H1 (cell line): Measurements from ENCODE around the gene CCDC28A. TPM values are rescaled to one million over a fixed set of nuclear protein-coding genes. Genes with fewer than 3 reads are reported as not detected.

Source experiments
- CTCF ChIA-PET: fragments of 300-600 bp; sonication (Branson Sonifier 250); formaldehyde crosslinking; loops from one replicate; lab custom pipeline; 2021; ENCODE audit not compliant: partially characterized antibody; lab: Charles Lee
- POLR2A ChIA-PET: fragments of 300-600 bp; sonication (Branson Sonifier 250); formaldehyde crosslinking; loops from one replicate; lab custom pipeline; 2021; ENCODE audit warnings: inconsistent platforms; ENCODE audit not compliant: partially characterized antibody; lab: Charles Lee
- DNase-seq, 2 experiments: peaks; one replicate each; pipeline versions ENCODE4 v3.0.0 to v3.0.0-alpha.2; 2010 to 2022; ENCODE audit warnings: low spot score in 2 of 2, low read depth in 1 of 2, mixed read lengths in 1 of 2
- FAIRE-seq: peaks from 2 replicates; lab custom pipeline; 2011; peaks lifted over from hg19 to GRCh38; lab: Jason Lieb, UNC
- H2AFZ ChIP-seq: 2 replicates; pipeline ENCODE4 v1.8.1; 2012; ENCODE audit warnings: low read length, inconsistent platforms
- H2AK5ac ChIP-seq: 2 replicates; pipeline ENCODE4 v1.6.1; 2013; ENCODE audit warnings: low read depth, low read length
- H2BK120ac ChIP-seq: replicated peaks from 2 replicates; pipeline ENCODE3; 2013; ENCODE audit warnings: low read depth, low read length, inconsistent platforms
- H2BK12ac ChIP-seq: 2 replicates; pipeline ENCODE4 v1.6.1; 2013; ENCODE audit warnings: low read depth, low read length
- H2BK15ac ChIP-seq: 2 replicates; pipeline ENCODE4 v1.6.1; 2013; ENCODE audit warnings: low read length
- H2BK20ac ChIP-seq: 2 replicates; pipeline ENCODE4 v1.6.1; 2013; ENCODE audit warnings: low read length
- H2BK5ac ChIP-seq: 2 replicates; pipeline ENCODE4 v1.6.1; 2013; ENCODE audit warnings: low read depth, low read length
- H3K14ac ChIP-seq: 2 replicates; pipeline ENCODE4 v1.6.1; 2013; ENCODE audit warnings: inconsistent platforms; ENCODE audit not compliant: insufficient read length
- H3K18ac ChIP-seq: 2 replicates; pipeline ENCODE4 v1.6.1; 2013; ENCODE audit warnings: low read length; ENCODE audit errors: extremely low read depth
- H3K23ac ChIP-seq: 2 replicates; pipeline ENCODE4 v1.6.1; 2013; ENCODE audit warnings: inconsistent platforms; ENCODE audit not compliant: insufficient read length
- H3K23me2 ChIP-seq: 2 replicates; pipeline ENCODE4 v1.6.1; 2013; ENCODE audit warnings: low read depth, low read length
- H3K27ac ChIP-seq: 2 replicates; pipeline ENCODE4 v1.6.1; 2011; ENCODE audit warnings: low read depth, low read length, inconsistent platforms
- H3K27me3 ChIP-seq, 4 experiments: replicated peaks in 1 of 4; 1 replicate in 1 of 4; 2 replicates in 3 of 4; pipeline versions ENCODE4 v1.6.1 to v1.8.1; 2011 to 2013; ENCODE audit warnings: low read length in 3 of 4, mild to moderate bottlenecking in 3 of 4, inconsistent platforms in 2 of 4, mixed read lengths in 2 of 4, moderate library complexity in 1 of 4; ENCODE audit not compliant: control insufficient read depth in 3 of 4, insufficient read depth in 3 of 4; ENCODE audit errors: extremely low read depth in 1 of 4
- H3K36me3 ChIP-seq, 4 experiments: 2 replicates each; pipeline versions ENCODE4 v1.6.1 to v1.8.1; 2011 to 2013; ENCODE audit warnings: mild to moderate bottlenecking in 4 of 4, low read length in 3 of 4, moderate library complexity in 2 of 4, control low read depth in 1 of 4, inconsistent platforms in 1 of 4; ENCODE audit not compliant: insufficient read depth in 4 of 4, control insufficient read depth in 2 of 4
- H3K4ac ChIP-seq: replicated peaks from 2 replicates; pipeline ENCODE3; 2013; ENCODE audit warnings: low read length, low read depth, mixed read lengths, inconsistent platforms; ENCODE audit not compliant: insufficient read length
- H3K4me1 ChIP-seq, 4 experiments: replicated peaks in 1 of 4; 1 replicate in 1 of 4; 2 replicates in 3 of 4; pipeline versions ENCODE4 v1.6.1 to v1.8.1; 2011 to 2013; ENCODE audit warnings: low read length in 3 of 4, inconsistent platforms in 2 of 4, mixed read lengths in 1 of 4; ENCODE audit not compliant: insufficient read depth in 4 of 4, control insufficient read depth in 3 of 4
- H3K4me2 ChIP-seq, 2 experiments: 2 replicates each; pipeline versions ENCODE4 v1.6.1 to v1.8.1; 2011 to 2013; ENCODE audit warnings: low read depth in 2 of 2, low read length in 2 of 2, control low read depth in 1 of 2, inconsistent platforms in 1 of 2, mild to moderate bottlenecking in 1 of 2; ENCODE audit not compliant: insufficient read depth in 1 of 2
- H3K4me3 ChIP-seq, 4 experiments: fragments of 200-600, 300-600 bp in 1 of 4; sonication (generic), shearing (Covaris generic), sonication (Bioruptor Twin) in 1 of 4; 2 replicates each; pipeline versions ENCODE4 v1.5.1 to v1.8.1; 2011 to 2016; ENCODE audit warnings: low read length in 4 of 4, low read depth in 3 of 4, control low read depth in 2 of 4, inconsistent platforms in 2 of 4, mild to moderate bottlenecking in 2 of 4, mixed read lengths in 1 of 4, moderate library complexity in 1 of 4; ENCODE audit not compliant: insufficient read depth in 2 of 4; ENCODE audit errors: extremely low read depth in 1 of 4
- H3K56ac ChIP-seq: replicated peaks from 2 replicates; pipeline ENCODE3; 2013; ENCODE audit warnings: low read depth, mild to moderate bottlenecking, mixed read lengths, low read length, inconsistent platforms; ENCODE audit not compliant: insufficient read length
- H3K79me1 ChIP-seq: 2 replicates; pipeline ENCODE4 v1.6.1; 2013; ENCODE audit warnings: low read depth, low read length, control low read depth
- H3K79me2 ChIP-seq, 2 experiments: 2 replicates each; pipeline versions ENCODE4 v1.6.1 to v1.8.1; 2012 to 2013; ENCODE audit warnings: low read length in 2 of 2, mild to moderate bottlenecking in 2 of 2, inconsistent platforms in 1 of 2; ENCODE audit not compliant: insufficient read depth in 2 of 2, control insufficient read depth in 1 of 2
- H3K9ac ChIP-seq, 4 experiments: replicated peaks in 1 of 4; 1 replicate in 1 of 4; 2 replicates in 3 of 4; pipeline versions ENCODE4 v1.6.1 to v1.8.1; 2011 to 2013; ENCODE audit warnings: low read depth in 3 of 4, low read length in 3 of 4, control low read depth in 2 of 4, mild to moderate bottlenecking in 2 of 4, moderate library complexity in 2 of 4, inconsistent platforms in 1 of 4; ENCODE audit errors: extremely low read depth in 1 of 4
- H3K9me3 ChIP-seq, 2 experiments: 2 replicates each; pipeline versions ENCODE4 v1.6.1 to v1.8.1; 2012 to 2013; ENCODE audit warnings: mild to moderate bottlenecking in 2 of 2, moderate library complexity in 2 of 2, control low read depth in 1 of 2, inconsistent platforms in 1 of 2, low read depth in 1 of 2, low read length in 1 of 2, mixed read lengths in 1 of 2; ENCODE audit not compliant: insufficient read depth in 2 of 2
- H4K20me1 ChIP-seq, 2 experiments: replicated peaks in 1 of 2; 2 replicates each; pipeline versions ENCODE3 to v1.8.1; 2011 to 2013; ENCODE audit warnings: inconsistent platforms in 2 of 2, low read length in 2 of 2, mild to moderate bottlenecking in 1 of 2; ENCODE audit not compliant: insufficient read depth in 2 of 2, control insufficient read depth in 1 of 2
- H4K5ac ChIP-seq: 2 replicates; pipeline ENCODE4 v1.6.1; 2013; ENCODE audit warnings: low read length, low read depth, mixed read lengths, inconsistent platforms; ENCODE audit not compliant: insufficient read length
- H4K8ac ChIP-seq: 2 replicates; pipeline ENCODE4 v1.8.0; 2013; ENCODE audit warnings: mild to moderate bottlenecking, moderate library complexity, low read length, inconsistent platforms; ENCODE audit not compliant: insufficient read depth; ENCODE audit errors: extremely low read depth
- H4K91ac ChIP-seq: replicated peaks from 2 replicates; pipeline ENCODE3; 2013; ENCODE audit warnings: low read length, mixed read lengths, inconsistent platforms; ENCODE audit not compliant: insufficient read length
- RAD21 ChIP-seq, 2 experiments: IDR thresholded peaks in 1 of 2; conservative IDR thresholded peaks in 1 of 2; 2 replicates each; pipeline ENCODE4 v1.6.1; 2011; ENCODE audit warnings: low read depth in 2 of 2, low read length in 2 of 2, improper control_type of control experiment in 1 of 2, inconsistent platforms in 1 of 2, mild to moderate bottlenecking in 1 of 2, moderate library complexity in 1 of 2
- SIN3A ChIP-seq, 2 experiments: IDR thresholded peaks in 1 of 2; conservative IDR thresholded peaks in 1 of 2; 2 replicates each; pipeline ENCODE4 v1.6.1; 2011 to 2012; ENCODE audit warnings: low read length in 2 of 2, improper control_type of control experiment in 1 of 2, low read depth in 1 of 2, mild to moderate bottlenecking in 1 of 2
- SP1 ChIP-seq: IDR thresholded peaks from 2 replicates; pipeline ENCODE4 v1.6.1; 2011; ENCODE audit warnings: low read depth, low read length
- WGBS, 2 experiments: shearing (Covaris generic) in 1 of 2; methylation state at CpG; one replicate each; pipeline versions ENCODE4 v1.1.6 to v1.1.7; 2013 to 2015; ENCODE audit warnings: low lambda C conversion rate in 2 of 2, mixed read lengths in 2 of 2, inconsistent platforms in 1 of 2, low coverage in 1 of 2, missing lambda C conversion rate in 1 of 2; ENCODE audit not compliant: insufficient replicate concordance in 2 of 2, insufficient coverage in 1 of 2, insufficient read length in 1 of 2; ENCODE audit errors: extremely low coverage in 1 of 2, missing lambda C conversion rate in 1 of 2; 5-methylcytosine and 5-hydroxymethylcytosine counted together
- polyA plus RNA-seq, 7 experiments: library from polyadenylated mRNA; depleted of rRNA in 3 of 7; stranded (reverse) in 5 of 7; unstranded in 2 of 7; fragments of >200 nt in 5 of 7; fragments of 200-250 nt in 2 of 7; gene quantifications; 1 replicate in 5 of 7; 2 replicates in 1 of 7; 4 replicates in 1 of 7; pipeline versions ENCODE4 v1.2.1 to v1.2.3, GENCODE V29; 2011 to 2013; ENCODE audit warnings: missing spikeins in 2 of 7, mixed read lengths in 2 of 7
- total RNA-seq: library from RNA; stranded (reverse); fragmentation: NEBNext Ultra II Directional; extraction: Animal tissue kit (Norgen Biotek cat#: 25700); gene quantifications from 2 replicates; pipeline ENCODE4 v1.2.1, GENCODE V29; 2021

Gene CCDC28A
- total and polyA plus RNA-seq, 2 of the 8 experiments (the other 6 are each of a cell fraction or from before 2014, with no cell fraction given): 9.6 to 12.1 TPM

GRCh38 chr6:138832182-138832581, 58.6 kb downstream of the CCDC28A start:
- FAIRE-seq (no peak), DNase-seq (no peak)
- Histone ChIP-seq H3K27me3 (no peaks in the 10 kb centered on the region), H3K4me1 (peaks cover 0 to 3% (median 1%) of the 10 kb centered on the region in 4 experiments; a peak in 3 of 7 replicates), H3K9ac (no peak overlapping the region), H3K4me3 (no peak overlapping the region), H3K4ac (no peak overlapping the region), H3K79me1 (no peaks in the 10 kb centered on the region), H2AK5ac (no peak overlapping the region), H4K8ac (no peak overlapping the region), H2BK5ac (no peak overlapping the region), H3K23ac (no peak overlapping the region), H3K4me2 (no peak overlapping the region), H3K36me3 (no peaks in the 10 kb centered on the region), H3K9me3 (no peaks in the 10 kb centered on the region), H4K5ac (no peak overlapping the region), H2BK20ac (no peak overlapping the region), H2AFZ (no peak overlapping the region), H2BK12ac (no peak overlapping the region), H4K20me1 (no peaks in the 10 kb centered on the region), H3K14ac (no peak overlapping the region), H3K56ac (no peak overlapping the region), H2BK120ac (no peak overlapping the region), H3K18ac (no peak overlapping the region), H3K23me2 (peaks cover 2% of the 10 kb centered on the region; the same call in 1 of the 2 replicates), H3K27ac (no peak overlapping the region), H3K79me2 (no peaks in the 10 kb centered on the region), H2BK15ac (no peak overlapping the region), H4K91ac (no peak overlapping the region)
- WGBS, 2 experiments: 79% methylated on average over 2 of the region's 2 CpGs; no CpG with 5 or more reads in 1 of the 2 experiments
- ChIA-PET POLR2A (no interaction called here), CTCF (interaction anchor here (0.8 kb wide), 1 partner anchor 11 kb away, joined by 3 read pairs; no protein-coding TSS in a partner anchor)
- TF ChIP-seq SIN3A (conservative IDR thresholded peaks at IDR 0.05 in 1 of 2, IDR thresholded peaks at IDR 0.05 in 1 of 2; ENCODE audit: low read depth in 1 of 2, low read length in 2 of 2) (no peak), RAD21 (IDR thresholded peaks at IDR 0.05 in 1 of 2, conservative IDR thresholded peaks at IDR 0.05 in 1 of 2; ENCODE audit: low read depth in 2 of 2, low read length in 2 of 2) (no peak), SP1 (no peak)
